HFFc6 (cell line): ENCODE measurements around the gene ACADSB. TPM values are rescaled to one million over a fixed set of nuclear protein-coding genes. Genes with fewer than 3 reads are reported as not detected.

Experiments used
- DNase-seq: peaks from one replicate; pipeline ENCODE4 v3.0.0-alpha.2; 2018
- H3K27ac Mint-ChIP-seq: 2 replicates; pipeline ENCODE4 v1.8.0; 2020; ENCODE audit warnings: mild to moderate bottlenecking, mixed read lengths
- H3K27me3 Mint-ChIP-seq: 2 replicates; pipeline ENCODE4 v1.8.0; 2021; ENCODE audit warnings: mild to moderate bottlenecking, moderate library complexity, mixed read lengths; ENCODE audit not compliant: insufficient read depth
- H3K36me3 Mint-ChIP-seq: 2 replicates; pipeline ENCODE4 v1.8.0; 2021; ENCODE audit warnings: low read depth, mixed read lengths
- H3K4me1 Mint-ChIP-seq: 2 replicates; pipeline ENCODE4 v1.8.0; 2020; ENCODE audit warnings: low read depth, mixed read lengths
- H3K4me3 Mint-ChIP-seq: 2 replicates; pipeline ENCODE4 v1.8.0; 2020; ENCODE audit warnings: mild to moderate bottlenecking, moderate library complexity, mixed read lengths
- H3K9me3 Mint-ChIP-seq: 2 replicates; pipeline ENCODE4 v1.8.0; 2020; ENCODE audit warnings: mild to moderate bottlenecking, mixed read lengths
- CTCF ChIP-seq: fragments of 200-600 bp; sonication (generic); IDR thresholded peaks from 2 replicates; pipeline ENCODE4 v1.5.0; 2021; ENCODE audit warnings: antibody characterized with exemption, mild to moderate bottlenecking
- total RNA-seq, 6 experiments: library from RNA; stranded (reverse); fragmentation: NEBNext Ultra II Directional; extraction: Animal tissue kit (Norgen Biotek cat#: 25700); gene quantifications; 2 replicates in 1 of 6; 3 replicates in 5 of 6; pipeline ENCODE4 v1.2.3, GENCODE V29; 2021

Gene ACADSB
- total RNA-seq, 6 experiments from 2014 or later = 17.7 to 25.2 (median 23.2) TPM

- TF ChIP-seq CTCF = no peak
- no peaks in the 10 kb centered on the region for H3K4me1 Mint-ChIP-seq
- H3K9me3 Mint-ChIP-seq = no peaks in the 10 kb centered on the region
- DNase-seq = no peak
- H3K4me3 Mint-ChIP-seq = no peak overlapping the region
- no peak overlapping the region for H3K27ac Mint-ChIP-seq
- H3K36me3 Mint-ChIP-seq = no peaks in the 10 kb centered on the region
- H3K27me3 Mint-ChIP-seq = no peaks in the 10 kb centered on the region; the same call in 1 of the 2 replicates
Measured at GRCh38 chr10:123057968-123058367, 49.2 kb downstream of the ACADSB start.

- no peak for DNase-seq
- H3K36me3 Mint-ChIP-seq = no peaks in the 10 kb centered on the region
- H3K4me1 Mint-ChIP-seq = no peaks in the 10 kb centered on the region
- peaks cover 4% of the 10 kb centered on the region; the same call in 1 of the 2 replicates for H3K27me3 Mint-ChIP-seq
- no peaks in the 10 kb centered on the region for H3K9me3 Mint-ChIP-seq
- TF ChIP-seq CTCF = no peak
- no peak overlapping the region for H3K4me3 Mint-ChIP-seq
- H3K27ac Mint-ChIP-seq = no peak overlapping the region
Measured at GRCh38 chr10:123061865-123062264, 53.1 kb downstream of the ACADSB start.

- Mint-ChIP-seq H3K4me1 (no peaks in the 10 kb centered on the region), H3K27ac (no peak overlapping the region), H3K9me3 (no peaks in the 10 kb centered on the region), H3K27me3 (peaks cover 4% of the 10 kb centered on the region; the same call in 1 of the 2 replicates), H3K36me3 (no peaks in the 10 kb centered on the region), H3K4me3 (no peak overlapping the region; the same call in 1 of the 2 replicates)
- no peak for DNase-seq
- TF ChIP-seq CTCF = no peak
Measured at GRCh38 chr10:123062726-123063125, 53.9 kb downstream of the ACADSB start.

- no peak for TF ChIP-seq CTCF
- H3K27me3 Mint-ChIP-seq = peaks cover 10% of the 10 kb centered on the region; the same call in 1 of the 2 replicates
- DNase-seq = no peak
- no peak overlapping the region for H3K4me3 Mint-ChIP-seq
- no peak overlapping the region for H3K27ac Mint-ChIP-seq
- no peaks in the 10 kb centered on the region for H3K4me1 Mint-ChIP-seq
- no peaks in the 10 kb centered on the region for H3K36me3 Mint-ChIP-seq
- no peaks in the 10 kb centered on the region for H3K9me3 Mint-ChIP-seq
Measured at GRCh38 chr10:123068087-123068853, 59.5 kb downstream of the ACADSB start.

GRCh38 chr10:123069246-123069986 is 60.6 kb downstream of the ACADSB start:
- Mint-ChIP-seq H3K4me3 (no peak overlapping the region), H3K4me1 (no peaks in the 10 kb centered on the region), H3K27ac (no peak overlapping the region), H3K9me3 (no peaks in the 10 kb centered on the region), H3K36me3 (no peaks in the 10 kb centered on the region), H3K27me3 (peaks cover 10% of the 10 kb centered on the region; the same call in 1 of the 2 replicates)
- no peak for DNase-seq
- TF ChIP-seq CTCF = no peak
